Measurements from ENCODE around the gene OBP2A. TPM values are rescaled to one million over a fixed set of nuclear protein-coding genes. Genes with fewer than 3 reads are reported as not detected.

OBP2A gene
- total RNA-seq, 2 donors from 2014 or later, result 19.7 TPM; not detected in 1

GRCh38 chr9:135586601-135587109 is 40.7 kb downstream of the OBP2A start:
- intact Hi-C loops (cut with DNase I), result no loop called here
- Histone ChIP-seq H3K4me1 (replicated peaks) (no peaks in the 10 kb centered on the region), H3K27ac (no peak overlapping the region), H3K27me3 (replicated peaks; ENCODE audit: insufficient read depth) (no peaks in the 10 kb centered on the region), H3K36me3 (no peaks in the 10 kb centered on the region), H3K9me3 (no peaks in the 10 kb centered on the region), H3K4me3 (no peak overlapping the region)
- 56% methylated on average over 14 of the region's 15 CpGs for whole genome bisulfite sequencing
- TF ChIP-seq CTCF (IDR thresholded peaks at IDR 0.05), result no peak
- no peak for TF ChIP-seq POLR2AphosphoS5 (IDR thresholded peaks at IDR 0.05)
- no peak for TF ChIP-seq POLR2A (IDR thresholded peaks at IDR 0.05)
- DNase-seq (ENCODE audit: low spot score), result no peak

- Histone ChIP-seq H3K4me1 (replicated peaks) (no peaks in the 10 kb centered on the region), H3K27ac (no peak overlapping the region), H3K4me3 (no peak overlapping the region), H3K27me3 (replicated peaks; ENCODE audit: insufficient read depth) (no peaks in the 10 kb centered on the region), H3K36me3 (no peaks in the 10 kb centered on the region), H3K9me3 (no peaks in the 10 kb centered on the region)
- intact Hi-C loops (cut with DNase I), result no loop called here
- whole genome bisulfite sequencing, result no CpG with 5 or more reads among the region's 7 CpGs
- no peak for DNase-seq (ENCODE audit: low spot score)
- TF ChIP-seq POLR2A (IDR thresholded peaks at IDR 0.05) (no peak), CTCF (IDR thresholded peaks at IDR 0.05) (no peak), POLR2AphosphoS5 (IDR thresholded peaks at IDR 0.05) (no peak)
Observed at GRCh38 chr9:135587658-135588057, 41.7 kb downstream of the OBP2A start.

GRCh38 chr9:135588371-135588770 is 42.4 kb downstream of the OBP2A start:
- 92% methylated on average over 6 of the region's 9 CpGs for WGBS

GRCh38 chr9:135588886-135589595 is 43.1 kb downstream of the OBP2A start:
- no peak for TF ChIP-seq POLR2AphosphoS5 (IDR thresholded peaks at IDR 0.05)
- no peak for TF ChIP-seq POLR2A (IDR thresholded peaks at IDR 0.05)
- no peak for TF ChIP-seq CTCF (IDR thresholded peaks at IDR 0.05)
- no peak for DNase-seq (ENCODE audit: low spot score)
- Histone ChIP-seq H3K27me3 (replicated peaks; ENCODE audit: insufficient read depth) (no peaks in the 10 kb centered on the region), H3K4me1 (replicated peaks) (no peaks in the 10 kb centered on the region), H3K27ac (no peak overlapping the region), H3K9me3 (no peaks in the 10 kb centered on the region), H3K36me3 (no peaks in the 10 kb centered on the region), H3K4me3 (no peak overlapping the region)
- intact Hi-C loops (cut with DNase I), result no loop called here
- 82% methylated on average over 16 of the region's 20 CpGs for WGBS

More at GRCh38 chr9:135588371-135588770, 42.4 kb downstream of the OBP2A start:
- DNase-seq (ENCODE audit: low spot score), result no peak
- Histone ChIP-seq H3K27ac (no peak overlapping the region), H3K36me3 (no peaks in the 10 kb centered on the region), H3K27me3 (replicated peaks; ENCODE audit: insufficient read depth) (no peaks in the 10 kb centered on the region), H3K9me3 (no peaks in the 10 kb centered on the region), H3K4me3 (no peak overlapping the region), H3K4me1 (replicated peaks) (no peaks in the 10 kb centered on the region)
- intact Hi-C loops (cut with DNase I), result no loop called here
- no peak for TF ChIP-seq POLR2A (IDR thresholded peaks at IDR 0.05)
- TF ChIP-seq CTCF (IDR thresholded peaks at IDR 0.05), result no peak
- no peak for TF ChIP-seq POLR2AphosphoS5 (IDR thresholded peaks at IDR 0.05)
